K562 (cell line): ENCODE data around the gene CD101. TPM values are rescaled to one million over a fixed set of nuclear protein-coding genes. Genes with fewer than 3 reads are reported as not detected.

Experiments used
- MYC ChIP-seq, 2 experiments: fragments of 250-450 bp in 1 of 2; sonication (Bioruptor Pico) in 1 of 2; IDR thresholded peaks; 2 replicates each; pipeline versions ENCODE4 v1.5.1 to v1.6.1; 2012 to 2021; ENCODE audit warnings: low read depth in 2 of 2, borderline replicate concordance in 1 of 2, improper control_type of control experiment in 1 of 2, low read length in 1 of 2, mild to moderate bottlenecking in 1 of 2, moderate library complexity in 1 of 2
- ZNF316 ChIP-seq: fragments of 450-650 bp; IDR thresholded peaks from 2 replicates; pipeline ENCODE4 v1.6.1; 2016
- polyA plus RNA-seq, 8 experiments: library from polyadenylated mRNA; depleted of rRNA in 4 of 8; stranded (reverse) in 5 of 8; unstranded in 3 of 8; fragments of >200 nt; fragmentation: Nextera tagmentation in 2 of 8; fragmentation: Illumina TruSeq in 1 of 8; extraction: Ambion mirVana in 2 of 8; extraction: Trizol in 1 of 8; gene quantifications; 2 replicates each; pipeline versions ENCODE4 v1.2.1 to v1.2.3, GENCODE V29; 2011 to 2014; ENCODE audit warnings: inconsistent platforms in 1 of 8, missing spikeins in 1 of 8
- total RNA-seq, 7 experiments: library from RNA; depleted of rRNA in 6 of 7; stranded (reverse); fragments of >200 nt in 6 of 7; fragmentation: Illumina TruSeq in 2 of 7; extraction: Trizol in 2 of 7; gene quantifications; 2 replicates each; pipeline versions ENCODE4 v1.2.1 to v1.2.3, GENCODE V29; 2011 to 2021; ENCODE audit warnings: low replicate concordance in 1 of 7
- TF ChIP-seq, protein P1 (sequence below): sonication (generic); formaldehyde crosslinking; IDR thresholded peaks from 2 replicates; pipeline ENCODE4 v1.8.1; 2023; ENCODE audit warnings: missing genetic modification reagents, mild to moderate bottlenecking, borderline replicate concordance
- TF ChIP-seq, protein P2 (sequence below): fragments of 450-650 bp; IDR thresholded peaks from 2 replicates; pipeline ENCODE4 v1.6.1; 2016; ENCODE audit warnings: mild to moderate bottlenecking, moderate library complexity
- TF ChIP-seq, protein P3 (sequence below): fragments of 250-450 bp; sonication (Bioruptor Pico); IDR thresholded peaks from 2 replicates; pipeline ENCODE4 v1.8.0; 2021; ENCODE audit warnings: mild to moderate bottlenecking, moderate library complexity

Gene CD101
- total and polyA plus RNA-seq, 9 of the 15 experiments (the other 6 are each of a cell fraction or from before 2014, with no cell fraction given), result 0.04 to 1.1 (median 0.20) TPM

DNA sequence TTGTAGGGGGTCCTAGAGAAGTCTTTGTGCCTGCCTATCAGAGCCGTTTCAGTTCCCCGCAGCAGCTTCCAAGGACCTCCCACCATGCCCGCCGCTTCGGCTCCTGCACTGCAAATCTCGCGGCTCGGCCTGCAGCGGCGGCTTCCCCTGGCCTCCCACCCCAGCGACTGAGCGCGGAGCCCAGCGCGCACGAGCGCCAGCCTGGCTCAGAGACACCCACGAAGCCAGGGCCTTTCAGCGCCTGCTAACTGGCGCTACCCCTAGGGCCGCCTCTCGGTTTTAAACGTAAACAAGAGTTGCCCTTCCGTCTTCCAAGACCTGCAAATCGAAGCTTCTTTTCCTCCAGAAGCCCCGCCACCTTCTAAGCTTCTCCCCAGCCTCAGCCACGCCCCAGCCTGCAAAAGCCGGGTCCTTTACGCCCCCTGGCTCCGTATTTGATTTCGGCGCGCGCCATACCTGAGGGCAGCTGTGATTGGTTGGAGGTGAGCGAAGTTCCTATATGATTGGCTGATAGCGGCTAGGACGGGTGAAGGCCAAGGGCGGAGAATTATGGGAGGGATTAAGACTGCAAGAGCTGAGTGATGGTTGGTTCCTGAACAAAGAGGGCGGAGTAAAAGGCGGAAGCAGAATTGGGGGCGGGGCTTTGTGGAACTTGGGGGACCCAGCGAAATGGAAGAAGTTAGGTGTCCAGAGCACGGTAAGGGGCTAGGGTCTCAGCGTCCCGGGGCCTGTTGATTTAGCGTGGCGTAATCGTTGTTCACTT lies 58.3 kb downstream of the CD101 start, which contains the start of gene TTF2 (continued):
- TF ChIP-seq, protein P1, sequence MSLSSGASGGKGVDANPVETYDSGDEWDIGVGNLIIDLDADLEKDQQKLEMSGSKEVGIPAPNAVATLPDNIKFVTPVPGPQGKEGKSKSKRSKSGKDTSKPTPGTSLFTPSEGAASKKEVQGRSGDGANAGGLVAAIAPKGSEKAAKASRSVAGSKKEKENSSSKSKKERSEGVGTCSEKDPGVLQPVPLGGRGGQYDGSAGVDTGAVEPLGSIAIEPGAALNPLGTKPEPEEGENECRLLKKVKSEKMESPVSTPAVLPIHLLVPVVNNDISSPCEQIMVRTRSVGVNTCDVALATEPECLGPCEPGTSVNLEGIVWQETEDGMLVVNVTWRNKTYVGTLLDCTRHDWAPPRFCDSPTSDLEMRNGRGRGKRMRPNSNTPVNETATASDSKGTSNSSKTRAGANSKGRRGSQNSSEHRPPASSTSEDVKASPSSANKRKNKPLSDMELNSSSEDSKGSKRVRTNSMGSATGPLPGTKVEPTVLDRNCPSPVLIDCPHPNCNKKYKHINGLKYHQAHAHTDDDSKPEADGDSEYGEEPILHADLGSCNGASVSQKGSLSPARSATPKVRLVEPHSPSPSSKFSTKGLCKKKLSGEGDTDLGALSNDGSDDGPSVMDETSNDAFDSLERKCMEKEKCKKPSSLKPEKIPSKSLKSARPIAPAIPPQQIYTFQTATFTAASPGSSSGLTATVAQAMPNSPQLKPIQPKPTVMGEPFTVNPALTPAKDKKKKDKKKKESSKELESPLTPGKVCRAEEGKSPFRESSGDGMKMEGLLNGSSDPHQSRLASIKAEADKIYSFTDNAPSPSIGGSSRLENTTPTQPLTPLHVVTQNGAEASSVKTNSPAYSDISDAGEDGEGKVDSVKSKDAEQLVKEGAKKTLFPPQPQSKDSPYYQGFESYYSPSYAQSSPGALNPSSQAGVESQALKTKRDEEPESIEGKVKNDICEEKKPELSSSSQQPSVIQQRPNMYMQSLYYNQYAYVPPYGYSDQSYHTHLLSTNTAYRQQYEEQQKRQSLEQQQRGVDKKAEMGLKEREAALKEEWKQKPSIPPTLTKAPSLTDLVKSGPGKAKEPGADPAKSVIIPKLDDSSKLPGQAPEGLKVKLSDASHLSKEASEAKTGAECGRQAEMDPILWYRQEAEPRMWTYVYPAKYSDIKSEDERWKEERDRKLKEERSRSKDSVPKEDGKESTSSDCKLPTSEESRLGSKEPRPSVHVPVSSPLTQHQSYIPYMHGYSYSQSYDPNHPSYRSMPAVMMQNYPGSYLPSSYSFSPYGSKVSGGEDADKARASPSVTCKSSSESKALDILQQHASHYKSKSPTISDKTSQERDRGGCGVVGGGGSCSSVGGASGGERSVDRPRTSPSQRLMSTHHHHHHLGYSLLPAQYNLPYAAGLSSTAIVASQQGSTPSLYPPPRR, result no peak; the same call in 1 of the 2 replicates
- TF ChIP-seq MYC (IDR thresholded peaks at IDR 0.05; ENCODE audit: low read depth, low read length), result peak; percentile 43; the same call in 1 of the 2 replicates
- no peak; the same call in 1 of the 2 replicates for TF ChIP-seq MYC (CRISPR knock-in tag; IDR thresholded peaks at IDR 0.05; ENCODE audit: borderline replicate concordance, low read depth)
- TF ChIP-seq, protein P2, sequence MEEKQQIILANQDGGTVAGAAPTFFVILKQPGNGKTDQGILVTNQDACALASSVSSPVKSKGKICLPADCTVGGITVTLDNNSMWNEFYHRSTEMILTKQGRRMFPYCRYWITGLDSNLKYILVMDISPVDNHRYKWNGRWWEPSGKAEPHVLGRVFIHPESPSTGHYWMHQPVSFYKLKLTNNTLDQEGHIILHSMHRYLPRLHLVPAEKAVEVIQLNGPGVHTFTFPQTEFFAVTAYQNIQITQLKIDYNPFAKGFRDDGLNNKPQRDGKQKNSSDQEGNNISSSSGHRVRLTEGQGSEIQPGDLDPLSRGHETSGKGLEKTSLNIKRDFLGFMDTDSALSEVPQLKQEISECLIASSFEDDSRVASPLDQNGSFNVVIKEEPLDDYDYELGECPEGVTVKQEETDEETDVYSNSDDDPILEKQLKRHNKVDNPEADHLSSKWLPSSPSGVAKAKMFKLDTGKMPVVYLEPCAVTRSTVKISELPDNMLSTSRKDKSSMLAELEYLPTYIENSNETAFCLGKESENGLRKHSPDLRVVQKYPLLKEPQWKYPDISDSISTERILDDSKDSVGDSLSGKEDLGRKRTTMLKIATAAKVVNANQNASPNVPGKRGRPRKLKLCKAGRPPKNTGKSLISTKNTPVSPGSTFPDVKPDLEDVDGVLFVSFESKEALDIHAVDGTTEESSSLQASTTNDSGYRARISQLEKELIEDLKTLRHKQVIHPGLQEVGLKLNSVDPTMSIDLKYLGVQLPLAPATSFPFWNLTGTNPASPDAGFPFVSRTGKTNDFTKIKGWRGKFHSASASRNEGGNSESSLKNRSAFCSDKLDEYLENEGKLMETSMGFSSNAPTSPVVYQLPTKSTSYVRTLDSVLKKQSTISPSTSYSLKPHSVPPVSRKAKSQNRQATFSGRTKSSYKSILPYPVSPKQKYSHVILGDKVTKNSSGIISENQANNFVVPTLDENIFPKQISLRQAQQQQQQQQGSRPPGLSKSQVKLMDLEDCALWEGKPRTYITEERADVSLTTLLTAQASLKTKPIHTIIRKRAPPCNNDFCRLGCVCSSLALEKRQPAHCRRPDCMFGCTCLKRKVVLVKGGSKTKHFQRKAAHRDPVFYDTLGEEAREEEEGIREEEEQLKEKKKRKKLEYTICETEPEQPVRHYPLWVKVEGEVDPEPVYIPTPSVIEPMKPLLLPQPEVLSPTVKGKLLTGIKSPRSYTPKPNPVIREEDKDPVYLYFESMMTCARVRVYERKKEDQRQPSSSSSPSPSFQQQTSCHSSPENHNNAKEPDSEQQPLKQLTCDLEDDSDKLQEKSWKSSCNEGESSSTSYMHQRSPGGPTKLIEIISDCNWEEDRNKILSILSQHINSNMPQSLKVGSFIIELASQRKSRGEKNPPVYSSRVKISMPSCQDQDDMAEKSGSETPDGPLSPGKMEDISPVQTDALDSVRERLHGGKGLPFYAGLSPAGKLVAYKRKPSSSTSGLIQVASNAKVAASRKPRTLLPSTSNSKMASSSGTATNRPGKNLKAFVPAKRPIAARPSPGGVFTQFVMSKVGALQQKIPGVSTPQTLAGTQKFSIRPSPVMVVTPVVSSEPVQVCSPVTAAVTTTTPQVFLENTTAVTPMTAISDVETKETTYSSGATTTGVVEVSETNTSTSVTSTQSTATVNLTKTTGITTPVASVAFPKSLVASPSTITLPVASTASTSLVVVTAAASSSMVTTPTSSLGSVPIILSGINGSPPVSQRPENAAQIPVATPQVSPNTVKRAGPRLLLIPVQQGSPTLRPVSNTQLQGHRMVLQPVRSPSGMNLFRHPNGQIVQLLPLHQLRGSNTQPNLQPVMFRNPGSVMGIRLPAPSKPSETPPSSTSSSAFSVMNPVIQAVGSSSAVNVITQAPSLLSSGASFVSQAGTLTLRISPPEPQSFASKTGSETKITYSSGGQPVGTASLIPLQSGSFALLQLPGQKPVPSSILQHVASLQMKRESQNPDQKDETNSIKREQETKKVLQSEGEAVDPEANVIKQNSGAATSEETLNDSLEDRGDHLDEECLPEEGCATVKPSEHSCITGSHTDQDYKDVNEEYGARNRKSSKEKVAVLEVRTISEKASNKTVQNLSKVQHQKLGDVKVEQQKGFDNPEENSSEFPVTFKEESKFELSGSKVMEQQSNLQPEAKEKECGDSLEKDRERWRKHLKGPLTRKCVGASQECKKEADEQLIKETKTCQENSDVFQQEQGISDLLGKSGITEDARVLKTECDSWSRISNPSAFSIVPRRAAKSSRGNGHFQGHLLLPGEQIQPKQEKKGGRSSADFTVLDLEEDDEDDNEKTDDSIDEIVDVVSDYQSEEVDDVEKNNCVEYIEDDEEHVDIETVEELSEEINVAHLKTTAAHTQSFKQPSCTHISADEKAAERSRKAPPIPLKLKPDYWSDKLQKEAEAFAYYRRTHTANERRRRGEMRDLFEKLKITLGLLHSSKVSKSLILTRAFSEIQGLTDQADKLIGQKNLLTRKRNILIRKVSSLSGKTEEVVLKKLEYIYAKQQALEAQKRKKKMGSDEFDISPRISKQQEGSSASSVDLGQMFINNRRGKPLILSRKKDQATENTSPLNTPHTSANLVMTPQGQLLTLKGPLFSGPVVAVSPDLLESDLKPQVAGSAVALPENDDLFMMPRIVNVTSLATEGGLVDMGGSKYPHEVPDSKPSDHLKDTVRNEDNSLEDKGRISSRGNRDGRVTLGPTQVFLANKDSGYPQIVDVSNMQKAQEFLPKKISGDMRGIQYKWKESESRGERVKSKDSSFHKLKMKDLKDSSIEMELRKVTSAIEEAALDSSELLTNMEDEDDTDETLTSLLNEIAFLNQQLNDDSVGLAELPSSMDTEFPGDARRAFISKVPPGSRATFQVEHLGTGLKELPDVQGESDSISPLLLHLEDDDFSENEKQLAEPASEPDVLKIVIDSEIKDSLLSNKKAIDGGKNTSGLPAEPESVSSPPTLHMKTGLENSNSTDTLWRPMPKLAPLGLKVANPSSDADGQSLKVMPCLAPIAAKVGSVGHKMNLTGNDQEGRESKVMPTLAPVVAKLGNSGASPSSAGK, result peak; percentile 73
- no peak for TF ChIP-seq ZNF316
- TF ChIP-seq, protein P3, sequence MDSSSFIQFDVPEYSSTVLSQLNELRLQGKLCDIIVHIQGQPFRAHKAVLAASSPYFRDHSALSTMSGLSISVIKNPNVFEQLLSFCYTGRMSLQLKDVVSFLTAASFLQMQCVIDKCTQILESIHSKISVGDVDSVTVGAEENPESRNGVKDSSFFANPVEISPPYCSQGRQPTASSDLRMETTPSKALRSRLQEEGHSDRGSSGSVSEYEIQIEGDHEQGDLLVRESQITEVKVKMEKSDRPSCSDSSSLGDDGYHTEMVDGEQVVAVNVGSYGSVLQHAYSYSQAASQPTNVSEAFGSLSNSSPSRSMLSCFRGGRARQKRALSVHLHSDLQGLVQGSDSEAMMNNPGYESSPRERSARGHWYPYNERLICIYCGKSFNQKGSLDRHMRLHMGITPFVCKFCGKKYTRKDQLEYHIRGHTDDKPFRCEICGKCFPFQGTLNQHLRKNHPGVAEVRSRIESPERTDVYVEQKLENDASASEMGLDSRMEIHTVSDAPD, result no peak
